Measurements from ENCODE around the gene PCBP3. TPM values are rescaled to one million over a fixed set of nuclear protein-coding genes. Genes with fewer than 3 reads are reported as not detected.

PCBP3 gene
- total RNA-seq, 1 experiment from 2014 or later = not detected

GRCh38 chr21:45875881-45876280 is 232.4 kb downstream of the PCBP3 start:
- Histone ChIP-seq H3K4me1 (ENCODE audit: low read length) (no peaks in the 10 kb centered on the region), H2AFZ (ENCODE audit: low read length) (no peak overlapping the region), H3K36me3 (ENCODE audit: insufficient read depth, low read length) (no peaks in the 10 kb centered on the region), H3K4me3 (ENCODE audit: low read length) (no peak overlapping the region), H3K79me2 (ENCODE audit: low read length) (no peaks in the 10 kb centered on the region), H4K20me1 (ENCODE audit: insufficient read depth, low read depth, low read length) (no peaks in the 10 kb centered on the region), H3K4me2 (ENCODE audit: low read depth, low read length, poor library complexity, severe bottlenecking) (no peak overlapping the region), H3K9me2 (replicated peaks; ENCODE audit: insufficient read depth, low read length) (no peaks in the 10 kb centered on the region), H3K9ac (ENCODE audit: low read length) (no peak overlapping the region), H3K27me3 (ENCODE audit: low read length) (no peaks in the 10 kb centered on the region), H3K27ac (ENCODE audit: low read length) (no peak overlapping the region), H3K9me3 (ENCODE audit: low read length) (no peaks in the 10 kb centered on the region)
- DNase-seq = no peak

GRCh38 chr21:45876381-45877170 is 233.1 kb downstream of the PCBP3 start:
- Histone ChIP-seq H3K27ac (ENCODE audit: low read length) (no peak overlapping the region), H3K36me3 (ENCODE audit: insufficient read depth, low read length) (no peaks in the 10 kb centered on the region), H4K20me1 (ENCODE audit: insufficient read depth, low read depth, low read length) (no peaks in the 10 kb centered on the region), H3K9me3 (ENCODE audit: low read length) (no peaks in the 10 kb centered on the region), H3K4me2 (ENCODE audit: low read depth, low read length, poor library complexity, severe bottlenecking) (no peak overlapping the region), H2AFZ (ENCODE audit: low read length) (no peak overlapping the region), H3K9me2 (replicated peaks; ENCODE audit: insufficient read depth, low read length) (no peaks in the 10 kb centered on the region), H3K79me2 (ENCODE audit: low read length) (no peaks in the 10 kb centered on the region), H3K4me3 (ENCODE audit: low read length) (no peak overlapping the region), H3K4me1 (ENCODE audit: low read length) (no peaks in the 10 kb centered on the region), H3K27me3 (ENCODE audit: low read length) (no peaks in the 10 kb centered on the region), H3K9ac (ENCODE audit: low read length) (no peak overlapping the region)
- no peak for DNase-seq

GRCh38 chr21:45877171-45877438 is 233.6 kb downstream of the PCBP3 start:
- Histone ChIP-seq H3K4me2 (ENCODE audit: low read depth, low read length, poor library complexity, severe bottlenecking) (no peak overlapping the region), H3K4me3 (ENCODE audit: low read length) (no peak overlapping the region), H3K4me1 (ENCODE audit: low read length) (no peaks in the 10 kb centered on the region), H3K9ac (ENCODE audit: low read length) (no peak overlapping the region), H2AFZ (ENCODE audit: low read length) (no peak overlapping the region), H3K27me3 (ENCODE audit: low read length) (no peaks in the 10 kb centered on the region), H3K27ac (ENCODE audit: low read length) (no peak overlapping the region), H4K20me1 (ENCODE audit: insufficient read depth, low read depth, low read length) (no peaks in the 10 kb centered on the region), H3K9me2 (replicated peaks; ENCODE audit: insufficient read depth, low read length) (no peaks in the 10 kb centered on the region), H3K79me2 (ENCODE audit: low read length) (no peaks in the 10 kb centered on the region), H3K9me3 (ENCODE audit: low read length) (no peaks in the 10 kb centered on the region), H3K36me3 (ENCODE audit: insufficient read depth, low read length) (no peaks in the 10 kb centered on the region)
- no peak for DNase-seq

- H3K36me3 ChIP-seq (ENCODE audit: insufficient read depth, low read length) = no peaks in the 10 kb centered on the region
- H3K4me3 ChIP-seq (ENCODE audit: low read length) = no peak overlapping the region
- no peaks in the 10 kb centered on the region for H3K79me2 ChIP-seq (ENCODE audit: low read length)
- H3K27ac ChIP-seq (ENCODE audit: low read length) = no peak overlapping the region
- no peak overlapping the region for H3K4me2 ChIP-seq (ENCODE audit: low read depth, low read length, poor library complexity, severe bottlenecking)
- no peak overlapping the region for H2AFZ ChIP-seq (ENCODE audit: low read length)
- H3K4me1 ChIP-seq (ENCODE audit: low read length) = no peaks in the 10 kb centered on the region
- no peak for DNase-seq
- H3K9me3 ChIP-seq (ENCODE audit: low read length) = no peaks in the 10 kb centered on the region
- no peak overlapping the region for H3K9ac ChIP-seq (ENCODE audit: low read length)
- H3K27me3 ChIP-seq (ENCODE audit: low read length) = no peaks in the 10 kb centered on the region
- H4K20me1 ChIP-seq (ENCODE audit: insufficient read depth, low read depth, low read length) = no peaks in the 10 kb centered on the region
- no peaks in the 10 kb centered on the region for H3K9me2 ChIP-seq (replicated peaks; ENCODE audit: insufficient read depth, low read length)
Measured at GRCh38 chr21:45877821-45878469, 234.4 kb downstream of the PCBP3 start.

- no peak overlapping the region for H3K4me2 ChIP-seq (ENCODE audit: low read depth, low read length, poor library complexity, severe bottlenecking)
- H3K36me3 ChIP-seq (ENCODE audit: insufficient read depth, low read length) = no peaks in the 10 kb centered on the region
- H3K79me2 ChIP-seq (ENCODE audit: low read length) = no peaks in the 10 kb centered on the region
- H3K4me1 ChIP-seq (ENCODE audit: low read length) = no peaks in the 10 kb centered on the region
- no peaks in the 10 kb centered on the region for H3K9me3 ChIP-seq (ENCODE audit: low read length)
- no peaks in the 10 kb centered on the region for H3K27me3 ChIP-seq (ENCODE audit: low read length)
- H3K4me3 ChIP-seq (ENCODE audit: low read length) = no peak overlapping the region
- H3K9ac ChIP-seq (ENCODE audit: low read length) = no peak overlapping the region
- peak; percentile 91 for DNase-seq
- no peak overlapping the region for H2AFZ ChIP-seq (ENCODE audit: low read length)
- H3K27ac ChIP-seq (ENCODE audit: low read length) = no peak overlapping the region
- no peaks in the 10 kb centered on the region for H3K9me2 ChIP-seq (replicated peaks; ENCODE audit: insufficient read depth, low read length)
- no peaks in the 10 kb centered on the region for H4K20me1 ChIP-seq (ENCODE audit: insufficient read depth, low read depth, low read length)
Measured at GRCh38 chr21:45880097-45881068, 236.9 kb downstream of the PCBP3 start.

- Histone ChIP-seq H3K4me1 (ENCODE audit: low read length) (no peaks in the 10 kb centered on the region), H2AFZ (ENCODE audit: low read length) (no peak overlapping the region), H4K20me1 (ENCODE audit: insufficient read depth, low read depth, low read length) (no peaks in the 10 kb centered on the region), H3K4me3 (ENCODE audit: low read length) (no peak overlapping the region), H3K9me3 (ENCODE audit: low read length) (no peaks in the 10 kb centered on the region), H3K9ac (ENCODE audit: low read length) (no peak overlapping the region), H3K4me2 (ENCODE audit: low read depth, low read length, poor library complexity, severe bottlenecking) (no peak overlapping the region), H3K27ac (ENCODE audit: low read length) (no peak overlapping the region), H3K27me3 (ENCODE audit: low read length) (no peaks in the 10 kb centered on the region), H3K36me3 (ENCODE audit: insufficient read depth, low read length) (no peaks in the 10 kb centered on the region), H3K79me2 (ENCODE audit: low read length) (no peaks in the 10 kb centered on the region), H3K9me2 (replicated peaks; ENCODE audit: insufficient read depth, low read length) (no peaks in the 10 kb centered on the region)
- DNase-seq = no peak
Measured at GRCh38 chr21:45882645-45883044, 239.1 kb downstream of the PCBP3 start.

- H3K9me2 ChIP-seq (replicated peaks; ENCODE audit: insufficient read depth, low read length) = no peaks in the 10 kb centered on the region
- H2AFZ ChIP-seq (ENCODE audit: low read length) = no peak overlapping the region
- no peak overlapping the region for H3K4me3 ChIP-seq (ENCODE audit: low read length)
- H3K36me3 ChIP-seq (ENCODE audit: insufficient read depth, low read length) = no peaks in the 10 kb centered on the region
- no peak for DNase-seq
- H3K27me3 ChIP-seq (ENCODE audit: low read length) = no peaks in the 10 kb centered on the region
- H3K4me2 ChIP-seq (ENCODE audit: low read depth, low read length, poor library complexity, severe bottlenecking) = no peak overlapping the region
- no peak overlapping the region for H3K27ac ChIP-seq (ENCODE audit: low read length)
- H3K4me1 ChIP-seq (ENCODE audit: low read length) = no peaks in the 10 kb centered on the region
- no peaks in the 10 kb centered on the region for H3K79me2 ChIP-seq (ENCODE audit: low read length)
- H3K9me3 ChIP-seq (ENCODE audit: low read length) = no peaks in the 10 kb centered on the region
- no peak overlapping the region for H3K9ac ChIP-seq (ENCODE audit: low read length)
- no peaks in the 10 kb centered on the region for H4K20me1 ChIP-seq (ENCODE audit: insufficient read depth, low read depth, low read length)
Measured at GRCh38 chr21:45883090-45883489, 239.6 kb downstream of the PCBP3 start.

GRCh38 chr21:45885597-45885929 is 242.0 kb downstream of the PCBP3 start:
- Histone ChIP-seq H3K36me3 (ENCODE audit: insufficient read depth, low read length) (no peaks in the 10 kb centered on the region), H3K4me1 (ENCODE audit: low read length) (no peaks in the 10 kb centered on the region), H3K79me2 (ENCODE audit: low read length) (no peaks in the 10 kb centered on the region), H3K9me3 (ENCODE audit: low read length) (no peaks in the 10 kb centered on the region), H3K27me3 (ENCODE audit: low read length) (no peaks in the 10 kb centered on the region), H4K20me1 (ENCODE audit: insufficient read depth, low read depth, low read length) (no peaks in the 10 kb centered on the region), H3K4me2 (ENCODE audit: low read depth, low read length, poor library complexity, severe bottlenecking) (no peak overlapping the region), H3K27ac (ENCODE audit: low read length) (no peak overlapping the region), H2AFZ (ENCODE audit: low read length) (no peak overlapping the region), H3K9me2 (replicated peaks; ENCODE audit: insufficient read depth, low read length) (no peaks in the 10 kb centered on the region), H3K4me3 (ENCODE audit: low read length) (no peak overlapping the region), H3K9ac (ENCODE audit: low read length) (no peak overlapping the region)
- DNase-seq = no peak
